K562 (cell line): ENCODE measurements around the gene LRMDA. TPM values are rescaled to one million over a fixed set of nuclear protein-coding genes. Genes with fewer than 3 reads are reported as not detected.

Experiments
- ATAC-seq: fragments of 200-7000 bp; cut with Tn5 transposase; 3 replicates; pipeline ENCODE4 v1.9.1; 2020; ENCODE audit warnings: moderate library complexity
- BruUV-seq: library from RNA; stranded (reverse); fragments of 400-500 nt; replicated peaks from 2 replicates; lab custom pipeline; 2021; lab: Mats Ljungman, UMichigan
- CTCF ChIA-PET: fragments of 300-600 bp; formaldehyde crosslinking; extraction: SDS; loops from one replicate; lab custom pipeline; 2021; ENCODE audit warnings: low intra/inter-chr PET ratio; lab: Yijun Ruan, JAX
- POLR2A ChIA-PET: fragments of 300-600, 350-650 bp; sonication (Branson Sonifier 250); formaldehyde crosslinking; extraction: SDS; loops from one replicate; lab custom pipeline; 2021; ENCODE audit warnings: antibody characterized with exemption, inconsistent platforms; lab: Yijun Ruan, JAX
- DNase-seq, 4 experiments: peaks; one replicate each; pipeline versions ENCODE4 v3.0.0 to v3.0.0-alpha.2; 2011 to 2018; ENCODE audit warnings: low spot score in 3 of 4, mixed read lengths in 3 of 4; ENCODE audit errors: extremely low read depth in 1 of 4
- FAIRE-seq: peaks from 2 replicates; lab custom pipeline; 2011; peaks lifted over from hg19 to GRCh38; lab: Jason Lieb, UNC
- H2AFZ ChIP-seq: 2 replicates; pipeline ENCODE4 v1.6.0; 2011; ENCODE audit warnings: low read depth, low read length, control low read depth, inconsistent platforms
- H3K27ac ChIP-seq: fragments of 200-600 bp; 3 replicates; pipeline ENCODE4 v1.8.0; 2011; ENCODE audit warnings: low read depth, mild to moderate bottlenecking, control low read depth, inconsistent platforms, low read length, moderate library complexity, mixed read lengths; ENCODE audit errors: extremely low read depth
- H3K27me3 ChIP-seq, 2 experiments: fragments of 300-600 bp in 1 of 2; 2 replicates in 1 of 2; 3 replicates in 1 of 2; pipeline versions ENCODE4 v1.6.0 to v1.8.0; 2011; ENCODE audit warnings: inconsistent platforms in 2 of 2, low read length in 2 of 2, mild to moderate bottlenecking in 1 of 2, mixed read lengths in 1 of 2, moderate library complexity in 1 of 2; ENCODE audit not compliant: control insufficient read depth in 2 of 2, insufficient read depth in 2 of 2
- H3K36me3 ChIP-seq: fragments of 300-600 bp; 3 replicates; pipeline ENCODE4 v1.8.0; 2011; ENCODE audit warnings: mild to moderate bottlenecking, low read length, inconsistent platforms; ENCODE audit not compliant: control insufficient read depth, insufficient read depth
- H3K4me1 ChIP-seq, 2 experiments: fragments of 200-600 bp in 1 of 2; replicated peaks in 1 of 2; 2 replicates in 1 of 2; 3 replicates in 1 of 2; pipeline versions ENCODE4 v1.5.1 to v1.8.0; 2011; ENCODE audit warnings: inconsistent platforms in 2 of 2, low read length in 2 of 2, mild to moderate bottlenecking in 1 of 2, mixed read lengths in 1 of 2, moderate library complexity in 1 of 2; ENCODE audit not compliant: control insufficient read depth in 2 of 2, insufficient read depth in 2 of 2
- H3K4me2 ChIP-seq: 2 replicates; pipeline ENCODE4 v1.6.1; 2011; ENCODE audit warnings: low read length, control low read depth, inconsistent platforms, mixed read lengths; ENCODE audit not compliant: insufficient read depth
- H3K4me3 ChIP-seq: fragments of 200-600 bp; sonication (generic), shearing (Covaris generic); 2 replicates; pipeline ENCODE4 v1.5.1; 2016; ENCODE audit warnings: control low read depth, inconsistent platforms
- H3K79me2 ChIP-seq: fragments of 200-600 bp; 3 replicates; pipeline ENCODE4 v1.8.0; 2011; ENCODE audit warnings: low read length, inconsistent platforms; ENCODE audit not compliant: control insufficient read depth, insufficient read depth
- H3K9ac ChIP-seq, 2 experiments: 2 replicates each; pipeline versions ENCODE4 v1.6.0 to v1.6.1; 2011; ENCODE audit warnings: low read depth in 2 of 2, low read length in 2 of 2, control low read depth in 1 of 2, inconsistent platforms in 1 of 2, mild to moderate bottlenecking in 1 of 2, mixed read lengths in 1 of 2; ENCODE audit not compliant: insufficient read depth in 1 of 2
- H3K9me1 ChIP-seq: one replicate; pipeline ENCODE4 v1.6.0; 2011; ENCODE audit warnings: inconsistent platforms, mild to moderate bottlenecking, low read length, moderate library complexity; ENCODE audit not compliant: control insufficient read depth, insufficient read depth
- H3K9me3 ChIP-seq: replicated peaks from 2 replicates; pipeline ENCODE4 v1.5.1; 2011; ENCODE audit warnings: low read depth, low read length, inconsistent platforms; ENCODE audit not compliant: control insufficient read depth, insufficient read depth
- H4K20me1 ChIP-seq: replicated peaks from 2 replicates; pipeline ENCODE4 v1.6.1; 2011; ENCODE audit warnings: low read length, inconsistent platforms, mixed read lengths; ENCODE audit not compliant: control insufficient read depth, insufficient read depth
- ARID3A ChIP-seq: IDR thresholded peaks from 2 replicates; pipeline ENCODE4 v1.6.1; 2012; ENCODE audit warnings: low read depth, low read length, improper control_type of control experiment, borderline replicate concordance
- CCAR2 ChIP-seq: fragments of 200-400 bp; formaldehyde crosslinking; IDR thresholded peaks from 2 replicates; pipeline ENCODE4 v1.6.1; 2017; ENCODE audit warnings: mild to moderate bottlenecking, low read depth, low read length
- CEBPG ChIP-seq, 3 experiments: fragments of 200-800 bp in 1 of 3; sonication (Bioruptor generic) in 1 of 3; sonication (generic) in 1 of 3; formaldehyde crosslinking in 1 of 3; IDR thresholded peaks in 2 of 3; conservative IDR thresholded peaks in 1 of 3; 2 replicates each; pipeline versions ENCODE4 v1.6.1 to v1.8.0; 2016 to 2022; ENCODE audit warnings: missing compliant biosample characterization in 2 of 3, missing genetic modification characterization in 2 of 3, mild to moderate bottlenecking in 1 of 3, missing genetic modification reagents in 1 of 3
- EWSR1 ChIP-seq: fragments of 450-650 bp; IDR thresholded peaks from 2 replicates; pipeline ENCODE4 v1.6.1; 2018; ENCODE audit warnings: borderline replicate concordance, mild to moderate bottlenecking, low read depth, moderate library complexity; ENCODE audit not compliant: partially characterized antibody
- TBL1XR1 ChIP-seq, 2 experiments: IDR thresholded peaks; 2 replicates each; pipeline ENCODE4 v1.6.1; 2012; ENCODE audit warnings: improper control_type of control experiment in 2 of 2, low read length in 2 of 2, mild to moderate bottlenecking in 1 of 2
- ZBTB34 ChIP-seq: fragments of 250-450 bp; sonication (Bioruptor Pico); IDR thresholded peaks from 2 replicates; pipeline ENCODE4 v1.8.0; 2021; ENCODE audit warnings: mild to moderate bottlenecking, moderate library complexity
- in situ Hi-C: fragments of 300-500 bp; cut with MboI; formaldehyde crosslinking; loops from 4 replicates; pipeline ENCODE4 v1.15.0; 2018; ENCODE audit warnings: inconsistent platforms, mixed read lengths
- intact Hi-C: fragments of 100-400 bp; cut with micrococcal nuclease; formaldehyde crosslinking; loops from 2 replicates; pipeline ENCODE4 v1.14.2; 2022
- polyA plus RNA-seq, 8 experiments: library from polyadenylated mRNA; depleted of rRNA in 4 of 8; stranded (reverse) in 5 of 8; unstranded in 3 of 8; fragments of >200 nt; fragmentation: Nextera tagmentation in 2 of 8; fragmentation: Illumina TruSeq in 1 of 8; extraction: Ambion mirVana in 2 of 8; extraction: Trizol in 1 of 8; gene quantifications; 2 replicates each; pipeline versions ENCODE4 v1.2.1 to v1.2.3, GENCODE V29; 2011 to 2014; ENCODE audit warnings: inconsistent platforms in 1 of 8, missing spikeins in 1 of 8
- total RNA-seq, 7 experiments: library from RNA; depleted of rRNA in 6 of 7; stranded (reverse); fragments of >200 nt in 6 of 7; fragmentation: Illumina TruSeq in 2 of 7; extraction: Trizol in 2 of 7; gene quantifications; 2 replicates each; pipeline versions ENCODE4 v1.2.1 to v1.2.3, GENCODE V29; 2011 to 2021; ENCODE audit warnings: low replicate concordance in 1 of 7

Gene LRMDA
- total and polyA plus RNA-seq, 9 of the 15 experiments (the other 6 are each of a cell fraction or from before 2014, with no cell fraction given) = 0.25 TPM; not detected in 8

GRCh38 chr10:76306856-76307255, 875.4 kb downstream of the LRMDA start:
- no peaks in the 10 kb centered on the region for H3K9me3 ChIP-seq
- BruUV-seq = no TSS peak
- H3K4me1 ChIP-seq = no peaks in the 10 kb centered on the region
- TF ChIP-seq CCAR2 (no peak), TBL1XR1 (IDR thresholded peaks at IDR 0.05; ENCODE audit: low read length in 2 of 2) (no peak), EWSR1 (no peak), ARID3A (no peak), ZBTB34 (CRISPR knock-in tag) (no peak), CEBPG (CRISPR knock-in tag; IDR thresholded peaks at IDR 0.05) (no peak), CEBPG (tag; conservative IDR thresholded peaks at IDR 0.05 in 1 of 2, IDR thresholded peaks at IDR 0.05 in 1 of 2) (peak; percentile 23 to 30; a peak in 1 of 4 replicates)
- ChIA-PET CTCF (interaction anchor here (0.6 kb wide), 1 partner anchor 169 kb away, joined by 4 read pairs; no protein-coding TSS in a partner anchor), POLR2A (interaction anchor here (0.8 kb wide), 1 partner anchor 24 kb away, joined by 4 read pairs; no protein-coding TSS in a partner anchor)
- no peak overlapping the region for H3K27ac ChIP-seq
- intact Hi-C loops (no loop called here), in situ Hi-C loops (no loop called here)
- no peak overlapping the region for H2AFZ ChIP-seq
- no peaks in the 10 kb centered on the region for H3K36me3 ChIP-seq
- no peak for ATAC-seq
- no peak overlapping the region for H3K4me2 ChIP-seq
- H3K9me1 ChIP-seq = no peaks in the 10 kb centered on the region
- H3K9ac ChIP-seq = no peak overlapping the region
- no peaks in the 10 kb centered on the region for H3K27me3 ChIP-seq
- H4K20me1 ChIP-seq = no peaks in the 10 kb centered on the region
- H3K79me2 ChIP-seq = no peaks in the 10 kb centered on the region
- no peak overlapping the region for H3K4me3 ChIP-seq
- no peak for DNase-seq
- no peak for FAIRE-seq
